Fibroblast of lung (primary cell): ENCODE measurements around the gene PRKCH.

Experiments used
- EZH2 ChIP-seq: IDR thresholded peaks from 2 replicates; pipeline ENCODE4 v1.5.1; 2012; ENCODE audit warnings: low read length, control low read depth, mild to moderate bottlenecking; ENCODE audit errors: missing control alignments
- TF ChIP-seq, protein P1 (sequence below), 2 donors: IDR thresholded peaks in 1 of 2; conservative IDR thresholded peaks in 1 of 2; 1 replicate in 1 of 2; 2 replicates in 1 of 2; pipeline ENCODE4 v1.5.1; 2011 to 2012; ENCODE audit warnings: low read length in 2 of 2, control low read depth in 1 of 2, inconsistent platforms in 1 of 2, low read depth in 1 of 2, mild to moderate bottlenecking in 1 of 2

DNA sequence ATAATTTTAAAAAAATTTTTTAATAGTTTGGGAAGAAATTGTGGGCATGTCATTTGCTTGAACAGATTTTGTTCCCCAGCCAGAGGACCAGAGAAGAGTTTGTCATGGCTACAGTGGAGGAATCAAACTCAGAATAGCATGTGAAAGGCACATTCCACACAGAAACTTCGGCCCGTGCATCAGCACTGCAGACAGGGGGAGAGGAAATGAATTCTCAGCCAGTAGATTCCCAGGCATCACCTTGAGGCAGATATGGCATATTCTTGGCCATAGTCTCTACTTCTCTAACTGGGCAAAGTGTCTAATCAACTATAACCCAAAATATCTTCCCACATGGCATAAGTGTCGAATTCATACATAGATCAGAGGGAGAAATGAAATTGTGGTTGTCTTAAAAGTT lies 153.3 kb downstream of the PRKCH start:
- TF ChIP-seq, protein P1, sequence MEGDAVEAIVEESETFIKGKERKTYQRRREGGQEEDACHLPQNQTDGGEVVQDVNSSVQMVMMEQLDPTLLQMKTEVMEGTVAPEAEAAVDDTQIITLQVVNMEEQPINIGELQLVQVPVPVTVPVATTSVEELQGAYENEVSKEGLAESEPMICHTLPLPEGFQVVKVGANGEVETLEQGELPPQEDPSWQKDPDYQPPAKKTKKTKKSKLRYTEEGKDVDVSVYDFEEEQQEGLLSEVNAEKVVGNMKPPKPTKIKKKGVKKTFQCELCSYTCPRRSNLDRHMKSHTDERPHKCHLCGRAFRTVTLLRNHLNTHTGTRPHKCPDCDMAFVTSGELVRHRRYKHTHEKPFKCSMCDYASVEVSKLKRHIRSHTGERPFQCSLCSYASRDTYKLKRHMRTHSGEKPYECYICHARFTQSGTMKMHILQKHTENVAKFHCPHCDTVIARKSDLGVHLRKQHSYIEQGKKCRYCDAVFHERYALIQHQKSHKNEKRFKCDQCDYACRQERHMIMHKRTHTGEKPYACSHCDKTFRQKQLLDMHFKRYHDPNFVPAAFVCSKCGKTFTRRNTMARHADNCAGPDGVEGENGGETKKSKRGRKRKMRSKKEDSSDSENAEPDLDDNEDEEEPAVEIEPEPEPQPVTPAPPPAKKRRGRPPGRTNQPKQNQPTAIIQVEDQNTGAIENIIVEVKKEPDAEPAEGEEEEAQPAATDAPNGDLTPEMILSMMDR (conservative IDR thresholded peaks at IDR 0.05 in 1 of 2, IDR thresholded peaks at IDR 0.05 in 1 of 2; ENCODE audit: low read depth in 1 of 2, low read length in 2 of 2), result no peak
- no peak for TF ChIP-seq EZH2
